HEK293 (cell line): ENCODE data around the gene BDNF.

Experiments
- CTCF ChIA-PET: fragments of 350-600 bp; formaldehyde crosslinking; extraction: SDS; loops from one replicate; lab custom pipeline; 2021; ENCODE audit warnings: antibody characterized with exemption; lab: Yijun Ruan, JAX
- POLR2A ChIA-PET: fragments of 300-600 bp; formaldehyde crosslinking; extraction: SDS; loops from one replicate; lab custom pipeline; 2020; ENCODE audit warnings: antibody characterized with exemption, inconsistent platforms; lab: Yijun Ruan, JAX
- H3K27ac ChIP-seq: fragments of 200-500 bp; sonication (Bioruptor generic); 2 replicates; pipeline ENCODE4 v1.5.1; 2014; ENCODE audit warnings: low read depth, low read length, control low read depth, inconsistent platforms; ENCODE audit errors: extremely low read depth
- H3K36me3 ChIP-seq, 2 experiments: fragments of 200-500 bp in 1 of 2; sonication (Bioruptor generic) in 1 of 2; 1 replicate in 1 of 2; 2 replicates in 1 of 2; pipeline ENCODE4 v1.5.1; 2014 to 2017; ENCODE audit warnings: inconsistent platforms in 2 of 2, low read length in 2 of 2; ENCODE audit not compliant: control insufficient read depth in 2 of 2, insufficient read depth in 1 of 2
- H3K4me1 ChIP-seq: fragments of 200-500 bp; sonication (Bioruptor generic); 2 replicates; pipeline ENCODE4 v1.5.1; 2014; ENCODE audit warnings: mild to moderate bottlenecking, low read length, inconsistent platforms; ENCODE audit not compliant: control insufficient read depth, insufficient read depth
- H3K4me3 ChIP-seq: 2 replicates; pipeline ENCODE4 v1.5.1; 2011; ENCODE audit warnings: low read depth, mild to moderate bottlenecking, control low read depth, low read length, moderate library complexity
- H3K9me3 ChIP-seq: fragments of 200-500 bp; sonication (Bioruptor generic); 2 replicates; pipeline ENCODE4 v1.5.1; 2014; ENCODE audit warnings: low read depth, low read length, inconsistent platforms; ENCODE audit not compliant: control insufficient read depth, insufficient read depth
- GLIS1 ChIP-seq: fragments of 450-650 bp; formaldehyde crosslinking; IDR thresholded peaks from 2 replicates; pipeline ENCODE4 v1.5.1; 2016; ENCODE audit warnings: missing biosample characterization, missing genetic modification characterization
- REPIN1 ChIP-seq: fragments of 450-650 bp; formaldehyde crosslinking; IDR thresholded peaks from 2 replicates; pipeline ENCODE4 v1.5.1; 2017; ENCODE audit warnings: missing biosample characterization, missing genetic modification characterization, low read depth
- SCRT1 ChIP-seq: fragments of 450-650 bp; formaldehyde crosslinking; IDR thresholded peaks from 2 replicates; pipeline ENCODE4 v1.5.1; 2016; ENCODE audit warnings: missing biosample characterization, missing genetic modification characterization, borderline replicate concordance
- ZBTB17 ChIP-seq: fragments of 450-650 bp; formaldehyde crosslinking; IDR thresholded peaks from 2 replicates; pipeline ENCODE4 v1.5.1; 2016; ENCODE audit warnings: missing biosample characterization, missing genetic modification characterization
- ZFP69B ChIP-seq: fragments of 450-650 bp; formaldehyde crosslinking; IDR thresholded peaks from 2 replicates; pipeline ENCODE4 v1.5.1; 2016; ENCODE audit warnings: missing biosample characterization, missing genetic modification characterization
- ZNF174 ChIP-seq: fragments of 450-650 bp; formaldehyde crosslinking; IDR thresholded peaks from 2 replicates; pipeline ENCODE4 v1.5.0; 2017; ENCODE audit warnings: missing biosample characterization, mild to moderate bottlenecking, missing genetic modification characterization
- ZNF24 ChIP-seq: fragments of 450-650 bp; formaldehyde crosslinking; IDR thresholded peaks from 2 replicates; pipeline ENCODE4 v1.5.1; 2016; ENCODE audit warnings: missing biosample characterization, missing genetic modification characterization
- ZNF335 ChIP-seq: fragments of 450-650 bp; formaldehyde crosslinking; conservative IDR thresholded peaks from 2 replicates; pipeline ENCODE4 v1.5.1; 2016; ENCODE audit warnings: missing biosample characterization, missing genetic modification characterization
- ZNF354C ChIP-seq: fragments of 450-650 bp; formaldehyde crosslinking; IDR thresholded peaks from 2 replicates; pipeline ENCODE4 v1.5.1; 2016; ENCODE audit warnings: missing biosample characterization, missing genetic modification characterization, low read depth, borderline replicate concordance
- ZNF398 ChIP-seq: fragments of 450-650 bp; formaldehyde crosslinking; IDR thresholded peaks from 2 replicates; pipeline ENCODE4 v1.5.1; 2017; ENCODE audit warnings: missing biosample characterization, missing genetic modification characterization
- ZNF404 ChIP-seq: fragments of 450-650 bp; formaldehyde crosslinking; IDR thresholded peaks from 2 replicates; pipeline ENCODE4 v1.5.1; 2017; ENCODE audit warnings: missing biosample characterization, missing genetic modification characterization
- ZNF639 ChIP-seq: fragments of 450-650 bp; formaldehyde crosslinking; IDR thresholded peaks from 2 replicates; pipeline ENCODE4 v1.5.1; 2016; ENCODE audit warnings: missing biosample characterization, missing genetic modification characterization
- ZNF654 ChIP-seq: fragments of 450-650 bp; formaldehyde crosslinking; IDR thresholded peaks from 2 replicates; pipeline ENCODE4 v1.5.1; 2016; ENCODE audit warnings: low read depth, missing biosample characterization, missing genetic modification characterization
- ZNF692 ChIP-seq: fragments of 450-650 bp; formaldehyde crosslinking; IDR thresholded peaks from 2 replicates; pipeline ENCODE4 v1.5.1; 2016; ENCODE audit warnings: missing biosample characterization, missing genetic modification characterization
- ZNF707 ChIP-seq: fragments of 450-650 bp; formaldehyde crosslinking; IDR thresholded peaks from 2 replicates; pipeline ENCODE4 v1.5.1; 2016; ENCODE audit warnings: missing biosample characterization, missing genetic modification characterization
- ZSCAN4 ChIP-seq: fragments of 450-650 bp; formaldehyde crosslinking; IDR thresholded peaks from 2 replicates; pipeline ENCODE4 v1.5.1; 2017; ENCODE audit warnings: missing biosample characterization, missing genetic modification characterization

The BDNF gene

GRCh38 chr11:27705873-27706820, 5.9 kb upstream of the BDNF start:
- no peaks in the 10 kb centered on the region for H3K9me3 ChIP-seq
- no peak overlapping the region for H3K27ac ChIP-seq
- 0 out of 2 replicates have a peak, but pooled peaks have one; percentile 16 for TF ChIP-seq ZBTB17 (tag by site-specific recombination)
- TF ChIP-seq ZNF24 (tag by site-specific recombination): no peak
- TF ChIP-seq ZNF354C: no peak
- peak; percentile 84 for TF ChIP-seq ZNF692 (tag by site-specific recombination)
- TF ChIP-seq GLIS1 (tag by site-specific recombination): no peak
- TF ChIP-seq ZFP69B: peak; percentile 83
- TF ChIP-seq ZSCAN4 (tag by site-specific recombination): no peak
- TF ChIP-seq ZNF654 (tag by site-specific recombination): peak; percentile 32
- H3K36me3 ChIP-seq: no peaks in the 10 kb centered on the region
- no peak overlapping the region for H3K4me3 ChIP-seq
- H3K4me1 ChIP-seq: no peaks in the 10 kb centered on the region
- ChIA-PET CTCF (interaction anchor here (0.6 to 3.1 kb wide), 11 partner anchors 9 to 823 kb away, joined by 3 to 12 read pairs (median 3); no protein-coding TSS in a partner anchor), POLR2A (interaction anchor here (1.0 kb wide), 1 partner anchor 11 kb away, joined by 3 read pairs; no protein-coding TSS in a partner anchor)

- TF ChIP-seq ZNF639 (tag by site-specific recombination) (no peak), ZNF654 (tag by site-specific recombination) (peak; percentile 15; the same call in 1 of the 2 replicates)
- TF ChIP-seq, all 188 proteins: peak for 1
- H3K4me1 ChIP-seq: no peaks in the 10 kb centered on the region
- H3K36me3 ChIP-seq: no peaks in the 10 kb centered on the region
- H3K4me3 ChIP-seq: no peak overlapping the region
- H3K9me3 ChIP-seq: no peaks in the 10 kb centered on the region
- ChIA-PET CTCF (interaction anchor here (0.6 to 3.7 kb wide), 7 partner anchors 9 to 1626 kb away, joined by 3 to 23 read pairs (median 5); no protein-coding TSS in a partner anchor), POLR2A (no interaction called here)
- no peak overlapping the region for H3K27ac ChIP-seq
Measured at GRCh38 chr11:27703481-27703880, 3.2 kb upstream of the BDNF start.

- ChIA-PET POLR2A (no interaction called here), CTCF (interaction anchor here (0.5 to 3.7 kb wide), 8 partner anchors 9 to 1627 kb away, joined by 3 to 23 read pairs (median 4); no protein-coding TSS in a partner anchor)
- no peak overlapping the region for H3K27ac ChIP-seq
- no peak overlapping the region for H3K4me3 ChIP-seq
- H3K36me3 ChIP-seq: no peaks in the 10 kb centered on the region
- no peak for TF ChIP-seq ZNF354C
- no peak for TF ChIP-seq SCRT1 (tag by site-specific recombination)
- TF ChIP-seq REPIN1 (tag by site-specific recombination): no peak
- no peak for TF ChIP-seq ZNF707 (tag by site-specific recombination)
- TF ChIP-seq ZNF398 (tag by site-specific recombination): no peak
- no peak for TF ChIP-seq ZNF174 (tag by site-specific recombination)
- no peak for TF ChIP-seq ZNF335 (tag by site-specific recombination)
- no peak for TF ChIP-seq ZNF404 (tag by site-specific recombination)
- H3K9me3 ChIP-seq: no peaks in the 10 kb centered on the region
- no peaks in the 10 kb centered on the region for H3K4me1 ChIP-seq
Measured at GRCh38 chr11:27702811-27703210, 2.6 kb upstream of the BDNF start.
